DOHH2 (cell line): ENCODE results near the gene ARID5B.

Source experiments
- H3F3A ChIP-seq: fragments of 200-600 bp; sonication (generic), shearing (Covaris generic); 2 replicates; pipeline ENCODE4 v1.6.0; 2016; ENCODE audit warnings: antibody characterized with exemption, mild to moderate bottlenecking; ENCODE audit not compliant: control insufficient read depth, insufficient read depth
- H3K27ac ChIP-seq: fragments of 200-600 bp; sonication (generic); 2 replicates; pipeline ENCODE4 v1.5.1; 2014; ENCODE audit warnings: low read depth, mild to moderate bottlenecking, low read length, moderate library complexity
- H3K27me3 ChIP-seq: fragments of 200-600 bp; sonication (generic); 2 replicates; pipeline ENCODE4 v1.6.1; 2014; ENCODE audit warnings: mild to moderate bottlenecking, low read length, mixed read lengths; ENCODE audit not compliant: control insufficient read depth
- H3K36me3 ChIP-seq: fragments of 200-600 bp; sonication (generic); 2 replicates; pipeline ENCODE4 v1.6.1; 2014; ENCODE audit warnings: mild to moderate bottlenecking, low read length, moderate library complexity, mixed read lengths; ENCODE audit not compliant: control insufficient read depth
- H3K4me1 ChIP-seq: fragments of 200-600 bp; sonication (generic); 2 replicates; pipeline ENCODE4 v1.6.1; 2014; ENCODE audit warnings: mild to moderate bottlenecking, low read length, mixed read lengths; ENCODE audit not compliant: control insufficient read depth
- H3K4me2 ChIP-seq: fragments of 200-600 bp; sonication (generic); 2 replicates; pipeline ENCODE4 v1.6.0; 2014; ENCODE audit warnings: mild to moderate bottlenecking, low read length, moderate library complexity
- H3K4me3 ChIP-seq: fragments of 200-600 bp; sonication (generic); 2 replicates; pipeline ENCODE4 v1.5.1; 2014; ENCODE audit warnings: mild to moderate bottlenecking, low read length, mixed read lengths
- H3K79me2 ChIP-seq: fragments of 200-600 bp; sonication (generic); 2 replicates; pipeline ENCODE4 v1.6.1; 2014; ENCODE audit warnings: mild to moderate bottlenecking, low read length, mixed read lengths; ENCODE audit not compliant: control insufficient read depth
- H3K9me2 ChIP-seq: fragments of 200-600 bp; sonication (generic); replicated peaks from 2 replicates; pipeline ENCODE4 v1.6.1; 2014; ENCODE audit warnings: mild to moderate bottlenecking, low read length, mixed read lengths; ENCODE audit not compliant: control insufficient read depth
- H3K9me3 ChIP-seq: fragments of 200-600 bp; sonication (generic); 2 replicates; pipeline ENCODE4 v1.6.1; 2014; ENCODE audit warnings: antibody characterized with exemption, low read length, mixed read lengths; ENCODE audit not compliant: control insufficient read depth, insufficient read depth
- H4K20me1 ChIP-seq: fragments of 200-600 bp; sonication (generic); 2 replicates; pipeline ENCODE4 v1.6.0; 2014; ENCODE audit warnings: low read depth, mild to moderate bottlenecking, antibody characterized with exemption, low read length, moderate library complexity; ENCODE audit not compliant: control insufficient read depth, insufficient read depth
- EZH2phosphoT487 ChIP-seq: fragments of 200-600 bp; sonication (generic); IDR thresholded peaks from 2 replicates; pipeline ENCODE4 v1.6.1; 2017; ENCODE audit warnings: borderline replicate concordance, mild to moderate bottlenecking, antibody characterized with exemption, low read length, moderate library complexity, mixed read lengths
- TF ChIP-seq, protein P1 (sequence below): fragments of 200-600 bp; sonication (generic); IDR thresholded peaks from one replicate; pipeline ENCODE4 v1.5.1; 2014; ENCODE audit warnings: antibody characterized with exemption, mild to moderate bottlenecking, low read depth, low read length; ENCODE audit not compliant: poor library complexity, severe bottlenecking

The ARID5B gene

DNA sequence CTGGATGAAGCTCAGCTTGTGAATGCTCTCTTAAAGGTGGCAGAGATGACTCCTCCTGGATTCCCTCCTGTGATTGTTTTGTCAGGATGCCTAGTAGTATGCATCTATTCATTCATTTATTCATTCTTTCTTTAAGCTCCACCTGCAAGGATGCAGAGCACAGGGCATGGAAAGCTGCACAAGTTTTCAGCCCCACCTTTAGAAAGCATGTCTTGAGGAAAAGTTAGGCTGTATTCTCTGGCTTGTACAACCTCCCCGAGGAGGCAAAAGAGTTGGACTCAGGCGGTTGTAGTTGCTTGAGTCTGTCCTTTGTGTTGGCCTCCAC is 22.4 kb downstream of the ARID5B start:
- Histone ChIP-seq H3K27me3 (no peaks in the 10 kb centered on the region), H3F3A (no peaks in the 10 kb centered on the region), H3K4me3 (no peak overlapping the region), H3K79me2 (peaks cover 89% of the 10 kb centered on the region), H3K9me3 (no peaks in the 10 kb centered on the region), H3K4me1 (peaks cover 3% of the 10 kb centered on the region; the same call in 1 of the 2 replicates), H3K9me2 (no peaks in the 10 kb centered on the region), H3K27ac (no peak overlapping the region), H3K4me2 (no peak overlapping the region), H3K36me3 (peaks cover 33% of the 10 kb centered on the region), H4K20me1 (no peaks in the 10 kb centered on the region)
- TF ChIP-seq, protein P1, sequence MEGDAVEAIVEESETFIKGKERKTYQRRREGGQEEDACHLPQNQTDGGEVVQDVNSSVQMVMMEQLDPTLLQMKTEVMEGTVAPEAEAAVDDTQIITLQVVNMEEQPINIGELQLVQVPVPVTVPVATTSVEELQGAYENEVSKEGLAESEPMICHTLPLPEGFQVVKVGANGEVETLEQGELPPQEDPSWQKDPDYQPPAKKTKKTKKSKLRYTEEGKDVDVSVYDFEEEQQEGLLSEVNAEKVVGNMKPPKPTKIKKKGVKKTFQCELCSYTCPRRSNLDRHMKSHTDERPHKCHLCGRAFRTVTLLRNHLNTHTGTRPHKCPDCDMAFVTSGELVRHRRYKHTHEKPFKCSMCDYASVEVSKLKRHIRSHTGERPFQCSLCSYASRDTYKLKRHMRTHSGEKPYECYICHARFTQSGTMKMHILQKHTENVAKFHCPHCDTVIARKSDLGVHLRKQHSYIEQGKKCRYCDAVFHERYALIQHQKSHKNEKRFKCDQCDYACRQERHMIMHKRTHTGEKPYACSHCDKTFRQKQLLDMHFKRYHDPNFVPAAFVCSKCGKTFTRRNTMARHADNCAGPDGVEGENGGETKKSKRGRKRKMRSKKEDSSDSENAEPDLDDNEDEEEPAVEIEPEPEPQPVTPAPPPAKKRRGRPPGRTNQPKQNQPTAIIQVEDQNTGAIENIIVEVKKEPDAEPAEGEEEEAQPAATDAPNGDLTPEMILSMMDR: no peak
- TF ChIP-seq EZH2phosphoT487: no peak

DNA sequence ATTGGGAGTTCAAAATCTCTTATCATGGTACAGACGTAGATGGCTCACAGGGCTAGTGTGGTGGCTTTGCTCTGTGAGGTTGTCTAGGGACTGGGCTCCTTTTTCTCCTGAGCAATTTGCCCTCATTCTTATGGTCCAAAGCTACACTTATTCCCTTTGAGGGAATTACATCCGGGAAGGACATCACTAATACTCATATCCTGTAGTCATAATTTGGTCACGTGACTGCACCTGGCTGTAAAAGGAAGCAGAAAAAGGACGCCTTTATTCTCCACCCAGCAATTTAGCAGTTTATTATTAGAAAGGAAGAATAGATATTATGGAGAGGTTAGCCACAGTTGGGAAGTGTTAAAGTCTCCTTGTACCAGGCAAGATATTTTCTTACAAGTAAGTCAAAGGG is 28.1 kb downstream of the ARID5B start:
- H3K27me3 ChIP-seq: no peaks in the 10 kb centered on the region
- H3K4me2 ChIP-seq: no peak overlapping the region
- H3K9me3 ChIP-seq: no peaks in the 10 kb centered on the region
- no peak overlapping the region for H3K4me3 ChIP-seq
- peaks cover 48% of the 10 kb centered on the region for H3K36me3 ChIP-seq
- H3K27ac ChIP-seq: no peak overlapping the region
- H3K79me2 ChIP-seq: peaks cover 70% of the 10 kb centered on the region
- H3K9me2 ChIP-seq: no peaks in the 10 kb centered on the region
- H3K4me1 ChIP-seq: peaks cover 46% of the 10 kb centered on the region
- no peak for TF ChIP-seq EZH2phosphoT487
- H3F3A ChIP-seq: peaks cover 11% of the 10 kb centered on the region; the same call in 1 of the 2 replicates
- no peaks in the 10 kb centered on the region for H4K20me1 ChIP-seq

DNA sequence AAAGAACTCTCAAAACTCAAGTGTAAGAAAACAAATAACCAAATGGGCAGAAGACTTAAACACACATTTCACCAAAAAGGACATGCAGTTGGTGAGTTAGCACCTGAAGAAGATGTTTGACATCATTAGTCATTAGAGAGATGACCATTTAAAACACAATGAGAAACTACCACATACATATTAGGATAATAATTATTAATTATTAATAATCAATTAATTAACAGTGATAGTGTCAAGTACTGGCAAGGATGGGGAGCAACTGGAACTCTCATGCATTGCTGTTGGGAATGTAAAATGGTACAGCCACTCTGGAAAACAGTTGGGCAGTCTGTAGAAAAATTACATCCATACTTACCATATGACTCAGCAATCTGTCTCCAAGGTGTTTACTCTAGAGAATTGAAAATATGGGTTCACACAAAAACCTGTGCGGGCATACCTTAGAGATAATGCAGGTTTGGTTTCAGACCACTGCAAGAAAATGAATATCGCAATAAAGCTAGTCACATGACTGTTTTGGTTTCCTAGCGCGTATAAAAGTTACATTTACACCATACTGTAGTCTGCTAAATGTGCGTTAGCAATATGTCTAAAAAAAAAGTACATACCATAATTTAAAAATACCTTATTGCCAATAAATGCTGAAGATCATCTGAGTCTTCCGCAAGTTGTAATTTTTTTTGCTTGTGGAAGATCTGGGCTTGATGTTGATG is 30.3 kb downstream of the ARID5B start:
- no peaks in the 10 kb centered on the region for H3K9me3 ChIP-seq
- H4K20me1 ChIP-seq: no peaks in the 10 kb centered on the region
- H3F3A ChIP-seq: peaks cover 11% of the 10 kb centered on the region; the same call in 1 of the 2 replicates
- H3K9me2 ChIP-seq: no peaks in the 10 kb centered on the region
- H3K4me1 ChIP-seq: peaks cover 65% of the 10 kb centered on the region
- H3K4me2 ChIP-seq: no peak overlapping the region
- peaks cover 35% of the 10 kb centered on the region for H3K36me3 ChIP-seq
- no peak overlapping the region for H3K27ac ChIP-seq
- TF ChIP-seq, protein P1: no peak
- no peak for TF ChIP-seq EZH2phosphoT487
- H3K27me3 ChIP-seq: no peaks in the 10 kb centered on the region
- no peak overlapping the region for H3K4me3 ChIP-seq
- H3K79me2 ChIP-seq: peaks cover 62% of the 10 kb centered on the region

DNA sequence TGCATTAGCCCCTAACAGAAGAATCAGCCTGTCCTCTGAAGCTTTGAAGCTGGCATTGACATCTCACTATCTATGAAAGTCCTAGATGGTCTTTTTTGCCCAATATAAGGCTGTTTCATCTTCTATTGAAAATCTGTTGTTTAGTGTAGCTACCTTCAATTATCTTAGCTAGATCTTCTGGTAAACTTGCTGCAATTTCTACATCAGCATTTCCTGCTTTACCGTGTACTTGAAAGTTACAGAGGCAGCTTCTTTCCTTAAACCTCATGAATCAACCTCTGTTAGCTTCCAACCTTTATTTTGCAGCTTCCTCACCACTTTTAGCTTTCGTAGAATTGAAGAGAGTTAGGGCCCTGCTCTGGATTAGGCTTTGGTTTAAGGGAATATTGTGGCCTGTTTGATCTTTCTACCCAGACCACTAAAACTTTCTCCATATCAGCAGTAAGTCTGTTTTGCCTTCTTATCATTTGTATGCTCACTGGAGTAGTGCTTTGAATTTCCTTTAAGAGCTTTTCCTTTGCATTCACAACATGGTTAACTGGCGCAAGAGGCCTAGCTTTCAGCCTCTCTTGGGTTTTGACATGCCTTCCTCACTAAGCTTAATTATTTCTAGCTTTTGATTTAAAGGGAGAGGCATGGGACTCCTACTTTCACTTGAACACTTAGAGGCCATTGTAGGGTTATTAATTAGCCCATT is 32.5 kb downstream of the ARID5B start:
- no peaks in the 10 kb centered on the region for H3K9me3 ChIP-seq
- H3K9me2 ChIP-seq: no peaks in the 10 kb centered on the region
- peaks cover 43% of the 10 kb centered on the region for H3K36me3 ChIP-seq
- H3K79me2 ChIP-seq: peaks cover 66% of the 10 kb centered on the region
- H3F3A ChIP-seq: peaks cover 11% of the 10 kb centered on the region; the same call in 1 of the 2 replicates
- H4K20me1 ChIP-seq: no peaks in the 10 kb centered on the region
- no peak overlapping the region for H3K27ac ChIP-seq
- TF ChIP-seq EZH2phosphoT487: no peak
- TF ChIP-seq, protein P1: no peak
- H3K4me1 ChIP-seq: peaks cover 83% of the 10 kb centered on the region
- H3K27me3 ChIP-seq: no peaks in the 10 kb centered on the region
- no peak overlapping the region for H3K4me2 ChIP-seq
- H3K4me3 ChIP-seq: no peak overlapping the region
